ENCODE data around the gene MRPL12.

MRPL12 gene

DNA sequence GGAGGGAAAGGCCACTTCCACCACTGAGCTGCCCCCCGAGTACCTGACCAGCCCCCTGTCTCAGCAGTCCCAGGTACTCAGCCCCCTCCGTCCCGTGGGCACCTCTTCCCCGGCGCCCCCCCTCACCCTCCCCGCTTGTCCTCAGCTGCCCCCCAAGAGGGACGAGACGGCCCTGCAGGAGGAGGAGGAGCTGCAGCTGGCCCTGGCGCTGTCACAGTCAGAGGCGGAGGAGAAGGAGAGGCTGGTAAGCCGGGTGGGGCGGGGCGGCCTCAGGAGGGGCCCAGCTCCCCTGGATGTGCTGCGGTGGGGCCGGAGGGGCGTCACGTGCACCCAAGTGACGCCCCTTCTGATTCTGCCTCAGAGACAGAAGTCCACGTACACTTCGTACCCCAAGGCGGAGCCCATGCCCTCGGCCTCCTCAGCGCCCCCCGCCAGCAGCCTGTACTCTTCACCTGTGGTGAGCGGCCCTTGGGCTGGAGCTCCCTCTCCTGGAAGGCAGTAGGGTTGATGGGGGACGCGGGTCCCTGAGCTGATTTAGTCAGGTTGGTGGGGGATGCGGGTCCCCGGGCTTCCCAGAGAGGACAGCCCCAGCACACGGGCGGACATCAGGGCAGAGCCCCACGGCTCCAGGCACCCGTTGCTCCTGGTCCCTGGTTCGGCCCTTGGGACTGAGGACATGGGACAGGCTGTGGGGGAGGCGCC lies 9.5 kb upstream of the MRPL12 start:
- DNase-seq (ENCODE audit: low read depth) = no peak
- TF ChIP-seq, protein P1, sequence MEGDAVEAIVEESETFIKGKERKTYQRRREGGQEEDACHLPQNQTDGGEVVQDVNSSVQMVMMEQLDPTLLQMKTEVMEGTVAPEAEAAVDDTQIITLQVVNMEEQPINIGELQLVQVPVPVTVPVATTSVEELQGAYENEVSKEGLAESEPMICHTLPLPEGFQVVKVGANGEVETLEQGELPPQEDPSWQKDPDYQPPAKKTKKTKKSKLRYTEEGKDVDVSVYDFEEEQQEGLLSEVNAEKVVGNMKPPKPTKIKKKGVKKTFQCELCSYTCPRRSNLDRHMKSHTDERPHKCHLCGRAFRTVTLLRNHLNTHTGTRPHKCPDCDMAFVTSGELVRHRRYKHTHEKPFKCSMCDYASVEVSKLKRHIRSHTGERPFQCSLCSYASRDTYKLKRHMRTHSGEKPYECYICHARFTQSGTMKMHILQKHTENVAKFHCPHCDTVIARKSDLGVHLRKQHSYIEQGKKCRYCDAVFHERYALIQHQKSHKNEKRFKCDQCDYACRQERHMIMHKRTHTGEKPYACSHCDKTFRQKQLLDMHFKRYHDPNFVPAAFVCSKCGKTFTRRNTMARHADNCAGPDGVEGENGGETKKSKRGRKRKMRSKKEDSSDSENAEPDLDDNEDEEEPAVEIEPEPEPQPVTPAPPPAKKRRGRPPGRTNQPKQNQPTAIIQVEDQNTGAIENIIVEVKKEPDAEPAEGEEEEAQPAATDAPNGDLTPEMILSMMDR (IDR thresholded peaks at IDR 0.05; ENCODE audit: low read length, missing control alignments) = no peak
- H3K4me3 ChIP-seq (replicated peaks; ENCODE audit: low read depth, low read length) = no peak overlapping the region

DNA sequence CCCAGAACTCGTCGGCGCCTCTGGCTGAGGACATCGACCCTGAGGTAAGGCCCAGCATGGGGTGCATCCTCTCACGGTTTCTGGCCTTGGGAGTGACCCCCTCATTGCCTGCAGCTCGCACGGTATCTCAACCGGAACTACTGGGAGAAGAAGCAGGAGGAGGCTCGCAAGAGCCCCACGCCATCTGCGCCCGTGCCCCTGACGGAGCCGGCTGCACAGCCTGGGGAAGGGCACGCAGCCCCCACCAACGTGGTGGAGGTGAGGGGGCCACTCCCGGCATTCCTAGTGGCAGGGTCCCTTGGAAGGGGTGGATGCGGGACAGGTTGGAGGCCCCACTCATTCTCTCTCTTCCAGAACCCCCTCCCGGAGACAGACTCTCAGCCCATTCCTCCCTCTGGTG lies 8.4 kb upstream of the MRPL12 start:
- DNase-seq (ENCODE audit: low read depth) = no peak
- TF ChIP-seq, protein P1 (IDR thresholded peaks at IDR 0.05; ENCODE audit: low read length, missing control alignments) = no peak
- H3K4me3 ChIP-seq (replicated peaks; ENCODE audit: low read depth, low read length) = no peak overlapping the region

DNA sequence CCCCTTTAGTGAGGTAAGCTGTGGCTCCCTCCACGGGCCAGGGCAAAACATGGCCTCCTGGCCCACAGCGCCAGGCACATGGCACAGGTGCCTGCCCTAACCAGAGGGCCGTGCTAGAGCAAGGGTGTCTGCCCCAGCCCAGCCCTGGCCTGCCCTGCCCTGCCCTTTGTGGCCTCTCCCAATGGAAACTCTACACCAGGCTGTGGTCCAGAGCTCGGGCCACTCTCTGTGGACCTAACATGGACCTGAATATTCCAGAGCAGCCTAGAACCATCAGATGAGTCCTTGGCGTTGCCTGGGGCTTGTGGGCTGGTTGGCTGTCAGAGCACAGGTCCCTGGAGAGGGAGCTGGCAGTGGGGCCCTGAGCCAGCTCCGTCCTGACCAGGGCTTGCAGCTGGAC lies 8.0 kb upstream of the MRPL12 start:
- TF ChIP-seq, protein P1 (IDR thresholded peaks at IDR 0.05; ENCODE audit: low read length, missing control alignments) = no peak
- DNase-seq (ENCODE audit: low read depth) = no peak
- no peak overlapping the region for H3K4me3 ChIP-seq (replicated peaks; ENCODE audit: low read depth, low read length)

DNA sequence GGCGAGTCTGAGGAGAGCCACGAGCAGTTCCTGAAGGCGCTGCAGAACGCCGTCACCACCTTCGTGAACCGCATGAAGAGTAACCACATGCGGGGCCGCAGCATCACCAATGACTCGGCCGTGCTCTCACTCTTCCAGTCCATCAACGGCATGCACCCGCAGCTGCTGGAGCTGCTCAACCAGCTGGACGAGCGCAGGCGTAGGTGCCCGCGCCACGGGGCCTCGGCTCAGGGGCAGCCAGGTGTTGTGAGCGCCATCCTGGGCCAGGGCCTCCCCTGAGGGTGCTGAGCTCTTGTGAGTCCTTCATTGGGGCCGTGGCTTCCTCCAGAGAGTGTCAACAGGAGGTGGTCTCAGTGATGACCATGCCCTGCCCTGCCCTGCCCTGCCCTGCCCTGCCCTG lies 7.4 kb upstream of the MRPL12 start:
- no peak overlapping the region for H3K4me3 ChIP-seq (replicated peaks; ENCODE audit: low read depth, low read length)
- DNase-seq (ENCODE audit: low read depth) = no peak
- TF ChIP-seq, protein P1 (IDR thresholded peaks at IDR 0.05; ENCODE audit: low read length, missing control alignments) = no peak

DNA sequence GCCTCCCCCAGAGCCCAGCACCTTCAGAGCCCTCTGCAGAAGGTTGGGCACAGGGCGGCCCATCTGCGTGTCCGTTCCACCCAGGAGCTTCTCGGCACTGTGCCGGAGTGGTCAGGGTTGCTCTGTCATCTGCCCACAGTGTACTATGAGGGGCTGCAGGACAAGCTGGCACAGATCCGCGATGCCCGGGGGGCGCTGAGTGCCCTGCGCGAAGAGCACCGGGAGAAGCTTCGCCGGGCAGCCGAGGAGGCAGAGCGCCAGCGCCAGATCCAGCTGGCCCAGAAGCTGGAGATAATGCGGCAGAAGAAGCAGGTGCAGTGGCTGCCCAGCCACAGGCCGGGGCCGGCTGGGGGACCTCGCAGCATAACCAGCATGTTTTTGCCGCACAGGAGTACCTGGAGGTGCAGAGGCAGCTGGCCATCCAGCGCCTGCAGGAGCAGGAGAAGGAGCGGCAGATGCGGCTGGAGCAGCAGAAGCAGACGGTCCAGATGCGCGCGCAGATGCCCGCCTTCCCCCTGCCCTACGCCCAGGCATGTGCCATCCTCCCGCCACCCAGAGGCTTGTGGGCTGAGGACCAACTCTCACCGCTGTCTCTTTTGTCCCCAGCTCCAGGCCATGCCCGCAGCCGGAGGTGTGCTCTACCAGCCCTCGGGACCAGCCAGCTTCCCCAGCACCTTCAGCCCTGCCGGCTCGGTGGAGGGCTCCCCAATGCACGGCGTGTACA lies 6.8 kb upstream of the MRPL12 start:
- TF ChIP-seq, protein P1 (IDR thresholded peaks at IDR 0.05; ENCODE audit: low read length, missing control alignments) = no peak
- H3K4me3 ChIP-seq (replicated peaks; ENCODE audit: low read depth, low read length) = no peak overlapping the region
- no peak for DNase-seq (ENCODE audit: low read depth)

DNA sequence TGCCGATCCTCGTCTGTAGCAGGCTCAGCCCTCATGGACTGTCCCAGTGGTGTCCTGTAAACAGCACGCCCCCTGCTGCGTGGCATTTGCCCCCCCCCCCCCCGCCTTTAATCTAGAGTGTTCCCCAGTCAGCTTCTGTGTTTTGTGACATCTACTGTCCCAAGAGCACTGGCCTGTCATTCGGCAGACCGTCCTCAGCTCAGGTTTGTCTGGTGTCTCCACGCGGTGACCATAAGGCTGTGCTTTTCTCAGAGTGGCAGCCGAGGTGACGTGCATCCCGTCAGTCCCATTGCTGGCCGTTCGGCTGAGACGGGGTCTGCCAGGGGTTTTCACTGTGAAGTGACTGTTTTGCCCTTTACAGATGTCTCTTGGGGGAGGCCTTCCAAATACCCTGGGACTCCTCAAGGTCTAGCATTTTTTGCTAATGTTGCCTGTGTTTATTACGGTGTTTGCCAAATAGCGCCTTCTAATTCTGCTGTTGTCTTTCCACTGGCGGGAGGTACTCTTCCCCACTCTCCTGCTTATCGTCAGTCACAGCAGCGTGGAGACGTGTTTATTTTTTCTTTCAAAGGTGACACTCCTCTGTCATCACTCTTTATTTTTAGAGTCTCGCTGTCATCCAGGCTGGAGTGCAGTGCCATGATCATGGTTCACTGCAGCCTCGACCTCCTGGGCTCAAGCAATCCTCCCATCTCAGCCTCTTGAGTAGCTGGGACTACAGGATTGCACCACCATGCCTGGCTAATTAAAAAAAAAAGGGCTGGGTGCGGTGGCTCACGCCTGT lies 5.7 kb upstream of the MRPL12 start:
- TF ChIP-seq, protein P1 (IDR thresholded peaks at IDR 0.05; ENCODE audit: low read length, missing control alignments) = no peak
- DNase-seq (ENCODE audit: low read depth) = no peak
- no peak overlapping the region for H3K4me3 ChIP-seq (replicated peaks; ENCODE audit: low read depth, low read length)
